HG02884 (cell line): ENCODE results near the gene PITRM1.

Experiments used
- ATAC-seq: cut with Tn5 transposase; IDR thresholded peaks from one replicate; pipeline ENCODE4 v1.9.1; 2021; ENCODE audit warnings: mild to moderate bottlenecking, moderate library complexity; ENCODE audit not compliant: unreplicated experiment

The PITRM1 gene

DNA sequence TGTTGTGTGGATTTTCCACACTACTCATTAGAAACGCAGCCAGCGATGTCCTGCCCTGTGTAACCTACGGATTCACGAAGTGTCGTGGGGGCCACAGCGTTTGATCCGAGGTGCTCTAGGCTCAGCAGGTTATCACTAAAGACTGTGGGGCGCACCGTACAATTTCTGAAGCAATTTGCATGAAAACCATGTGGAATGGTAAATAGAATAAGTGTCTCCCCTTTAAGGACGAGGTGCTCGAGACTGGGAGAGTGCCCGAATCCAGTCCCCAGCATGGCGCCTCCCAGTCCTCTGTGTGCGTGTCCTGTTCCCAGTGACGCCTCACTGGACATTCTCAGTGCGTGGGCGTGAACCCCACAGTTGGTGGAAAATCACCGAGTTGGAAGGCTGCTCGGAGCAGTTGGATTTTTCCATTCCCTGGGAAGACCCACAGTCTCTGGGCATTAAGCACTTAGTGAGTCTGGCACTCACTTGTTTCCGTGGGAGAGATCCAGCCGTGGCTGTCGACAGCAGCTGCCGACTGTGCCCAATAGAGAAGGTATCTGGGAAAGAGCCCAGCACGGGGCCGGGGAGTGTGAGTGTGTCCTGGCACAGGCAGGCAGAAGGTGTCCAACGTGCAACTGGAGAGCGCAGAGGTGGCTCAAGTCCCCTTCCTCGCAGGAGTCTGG is 68.2 kb downstream of the PITRM1 start:
- no peak for ATAC-seq

DNA sequence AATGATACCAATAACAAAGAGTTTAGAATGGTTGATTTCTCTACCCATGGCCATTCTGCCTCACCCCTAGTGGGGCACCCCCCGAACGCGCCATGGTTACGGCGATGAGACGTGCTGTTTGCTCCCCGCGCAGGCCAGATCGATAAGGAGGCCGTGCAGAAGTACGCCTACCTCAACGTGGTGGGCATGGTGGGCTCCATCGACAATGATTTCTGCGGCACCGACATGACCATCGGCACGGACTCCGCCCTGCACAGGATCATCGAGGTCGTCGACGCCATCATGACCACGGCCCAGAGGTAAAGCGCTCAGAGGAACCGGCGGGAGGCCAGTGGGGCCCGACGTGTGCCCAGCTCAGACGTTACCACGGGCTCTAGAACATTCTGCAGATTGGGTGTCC is 68.9 kb downstream of the PITRM1 start:
- no peak for ATAC-seq

DNA sequence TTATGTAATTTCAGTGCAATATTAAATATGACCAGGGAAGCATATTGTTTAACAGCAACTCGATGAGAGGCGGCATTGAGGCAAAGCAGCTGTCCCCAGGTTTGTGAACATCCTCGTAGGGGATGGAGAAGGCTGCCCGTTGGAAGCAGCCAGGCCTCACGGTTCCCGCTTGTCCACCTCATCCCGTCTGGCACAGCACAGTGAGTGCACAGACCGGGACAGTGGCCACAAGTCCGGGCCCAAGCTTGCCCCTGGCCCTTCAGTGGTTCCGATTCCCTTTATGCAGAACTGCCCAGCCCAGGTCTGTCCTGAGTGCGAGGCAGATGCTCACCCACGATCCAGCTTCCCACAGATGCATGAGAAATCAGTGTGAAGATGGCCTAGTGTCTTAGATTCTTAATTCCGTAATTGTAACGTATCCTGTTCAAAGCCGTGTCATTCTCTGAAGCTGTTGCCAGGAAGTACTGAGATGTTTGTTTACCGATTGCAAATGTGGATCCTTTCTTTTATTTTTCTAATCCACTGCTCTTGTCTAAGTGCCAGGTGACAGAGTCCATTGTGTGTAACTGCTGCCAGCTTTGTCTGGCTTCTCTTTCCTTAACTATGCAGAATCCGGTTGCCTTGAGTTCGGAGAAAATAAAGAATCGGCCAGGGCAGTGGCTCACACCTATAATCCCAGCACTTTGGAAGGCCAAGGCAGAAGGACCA is 69.7 kb downstream of the PITRM1 start:
- no peak for ATAC-seq

DNA sequence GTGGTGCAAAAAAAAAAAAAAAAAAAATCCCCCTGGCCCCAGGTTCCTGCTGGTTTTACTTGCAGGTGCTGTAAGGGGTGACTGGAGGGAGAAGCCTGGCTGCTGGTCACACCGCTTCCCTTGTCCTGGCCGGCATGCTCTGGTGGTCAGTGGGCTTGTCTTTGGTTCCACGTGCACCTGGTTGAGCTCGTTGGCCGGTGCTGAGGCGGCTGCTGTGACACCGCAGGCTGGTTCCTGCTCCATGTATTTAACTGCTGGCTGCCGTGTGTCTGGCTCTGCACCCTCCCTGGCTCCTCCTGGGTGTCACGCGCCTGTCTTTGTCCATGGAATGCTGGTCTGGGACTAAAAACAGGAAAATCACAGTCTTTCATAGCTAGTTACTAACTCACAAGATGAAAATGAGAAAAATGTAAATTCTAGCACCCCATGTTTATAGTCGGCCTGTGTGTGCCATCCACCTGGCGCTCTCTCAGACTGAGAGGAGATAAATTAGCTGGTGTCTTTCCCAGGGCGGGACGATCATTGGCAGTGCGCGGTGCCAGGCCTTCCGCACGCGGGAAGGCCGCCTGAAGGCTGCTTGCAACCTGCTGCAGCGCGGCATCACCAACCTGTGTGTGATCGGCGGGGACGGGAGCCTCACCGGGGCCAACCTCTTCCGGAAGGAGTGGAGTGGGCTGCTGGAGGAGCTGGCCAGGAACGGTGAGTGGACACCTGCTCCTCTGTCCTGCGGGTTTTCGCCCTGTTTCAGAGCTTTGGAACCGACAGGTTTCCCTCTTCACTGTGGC is 71.5 kb downstream of the PITRM1 start:
- no peak for ATAC-seq

DNA sequence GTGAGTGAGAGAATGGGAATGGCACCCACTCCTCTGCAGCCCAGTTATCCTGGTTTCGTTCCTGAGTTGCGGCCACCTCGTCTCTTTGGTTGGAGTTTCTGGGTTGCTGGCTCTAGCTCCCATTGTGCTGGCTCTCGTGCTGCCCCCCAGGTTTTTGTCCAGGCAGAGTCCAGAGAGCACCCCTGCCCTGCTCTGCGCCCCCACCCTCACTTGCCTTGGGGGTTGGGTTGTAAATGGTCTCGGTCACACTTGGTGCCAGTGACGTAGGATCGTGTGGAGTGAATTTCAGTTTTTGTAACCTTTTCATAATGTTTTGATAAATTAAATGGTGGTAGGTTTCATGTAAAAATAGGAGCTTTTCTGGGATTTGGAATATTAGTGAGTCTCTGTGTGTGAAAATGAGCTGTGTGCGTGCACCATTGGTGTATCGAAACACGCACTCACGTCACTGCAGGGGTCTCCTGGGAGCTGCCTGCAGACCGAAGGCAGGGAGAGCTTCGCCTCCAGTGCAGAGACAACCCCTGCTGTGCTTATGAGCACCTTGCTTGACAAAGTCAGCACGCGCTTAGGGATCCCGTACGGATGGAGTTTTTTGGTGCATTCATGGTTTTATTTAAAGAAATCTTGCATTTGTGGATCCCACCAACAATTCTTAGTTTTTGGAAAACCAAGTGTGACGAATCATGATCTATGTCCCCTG is 72.3 kb downstream of the PITRM1 start:
- ATAC-seq, result no peak

DNA sequence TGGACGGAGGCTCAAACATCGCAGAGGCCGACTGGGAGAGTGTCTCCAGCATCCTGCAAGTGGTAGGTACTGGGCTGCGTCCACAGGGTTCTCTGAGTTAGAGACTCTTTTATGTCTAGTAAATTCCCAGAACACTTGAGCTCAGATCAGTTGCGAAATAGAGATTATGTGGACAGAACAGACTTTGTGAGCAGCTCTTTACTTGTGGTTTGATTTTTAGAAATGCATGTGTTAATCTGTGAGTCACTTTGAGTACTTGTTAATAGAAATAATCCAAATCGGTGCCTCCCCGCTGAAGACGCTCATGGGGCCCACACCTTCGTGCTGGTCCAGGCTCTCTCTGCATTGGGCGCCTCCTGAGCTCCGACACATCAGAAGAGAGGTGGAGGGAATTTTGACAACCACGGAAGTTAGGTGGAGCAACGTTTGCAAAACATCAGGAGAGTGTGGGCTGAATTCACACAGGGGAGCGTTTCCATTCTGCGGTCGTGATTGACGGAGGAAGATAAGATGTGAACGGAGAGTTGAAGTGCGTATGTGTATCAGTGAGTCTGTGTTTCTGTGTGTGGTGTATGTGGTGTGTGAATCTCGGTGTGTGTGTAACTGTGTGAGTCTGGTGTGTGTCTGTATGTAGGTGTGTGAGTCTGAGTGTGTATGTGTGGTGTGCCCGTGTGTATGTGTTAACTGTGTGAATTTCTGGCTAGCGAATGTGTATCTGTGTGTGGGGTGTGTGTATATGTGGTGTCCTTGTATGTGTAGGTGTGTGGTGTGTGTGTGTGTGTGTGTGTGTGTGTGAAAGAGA is 73.1 kb downstream of the PITRM1 start:
- no peak for ATAC-seq

DNA sequence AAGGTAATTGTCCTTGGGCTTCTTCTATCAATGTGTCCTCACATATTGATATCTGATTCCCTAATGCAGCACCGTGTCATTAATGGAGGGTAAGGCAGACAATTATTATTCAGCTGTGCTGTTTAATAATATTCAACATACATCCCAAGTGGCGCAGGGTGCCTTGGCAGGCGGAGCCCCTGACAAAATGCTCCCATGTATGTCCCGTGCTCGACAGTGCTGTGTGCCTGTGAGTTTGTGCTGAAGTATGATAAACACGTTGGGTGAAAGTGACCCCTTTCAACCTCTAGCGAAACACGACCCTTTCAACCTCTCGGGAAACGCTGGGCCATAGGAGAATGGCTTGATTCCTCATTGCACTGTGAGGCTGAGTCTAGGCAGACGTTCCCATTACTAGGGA is 73.9 kb downstream of the PITRM1 start:
- ATAC-seq, result no peak

DNA sequence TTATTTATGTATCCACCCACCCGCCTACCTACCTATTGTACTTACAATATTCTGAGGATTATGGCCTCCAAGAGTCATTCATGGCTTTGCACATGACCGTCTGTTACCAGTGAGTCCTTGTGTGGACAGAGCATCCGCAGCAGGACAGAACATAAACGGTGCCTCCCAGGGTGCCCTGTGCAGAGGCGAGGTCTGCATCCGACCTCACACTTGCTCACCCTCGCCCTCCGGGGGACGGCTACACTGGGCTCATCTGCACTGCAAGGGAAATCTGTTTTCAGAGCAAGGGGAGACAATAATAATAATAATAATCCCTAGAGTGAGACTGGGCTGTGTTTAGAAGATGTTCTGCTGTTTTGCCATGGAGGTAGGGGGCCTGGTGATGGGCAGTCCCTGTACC is 75.4 kb downstream of the PITRM1 start:
- no peak for ATAC-seq

DNA sequence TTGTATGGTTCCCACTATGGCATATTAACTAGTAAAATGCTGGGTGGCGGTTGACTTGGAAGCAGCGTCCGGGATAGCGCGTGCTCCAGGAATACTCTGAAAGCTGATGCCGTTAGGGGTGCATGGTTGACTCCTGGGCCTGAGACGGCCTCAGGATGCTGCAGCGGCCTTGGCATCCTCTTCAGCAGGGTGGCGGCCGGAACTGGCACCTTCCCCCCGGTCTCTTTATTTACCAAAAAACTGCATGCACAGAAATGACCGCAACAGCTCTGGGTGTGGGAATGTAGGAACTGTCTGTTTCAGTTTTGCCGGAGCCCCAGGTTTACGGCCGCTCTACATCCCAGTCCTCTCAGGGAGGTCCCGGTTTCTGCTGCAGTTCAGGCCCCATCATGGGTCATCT is 76.4 kb downstream of the PITRM1 start:
- ATAC-seq, result no peak

DNA sequence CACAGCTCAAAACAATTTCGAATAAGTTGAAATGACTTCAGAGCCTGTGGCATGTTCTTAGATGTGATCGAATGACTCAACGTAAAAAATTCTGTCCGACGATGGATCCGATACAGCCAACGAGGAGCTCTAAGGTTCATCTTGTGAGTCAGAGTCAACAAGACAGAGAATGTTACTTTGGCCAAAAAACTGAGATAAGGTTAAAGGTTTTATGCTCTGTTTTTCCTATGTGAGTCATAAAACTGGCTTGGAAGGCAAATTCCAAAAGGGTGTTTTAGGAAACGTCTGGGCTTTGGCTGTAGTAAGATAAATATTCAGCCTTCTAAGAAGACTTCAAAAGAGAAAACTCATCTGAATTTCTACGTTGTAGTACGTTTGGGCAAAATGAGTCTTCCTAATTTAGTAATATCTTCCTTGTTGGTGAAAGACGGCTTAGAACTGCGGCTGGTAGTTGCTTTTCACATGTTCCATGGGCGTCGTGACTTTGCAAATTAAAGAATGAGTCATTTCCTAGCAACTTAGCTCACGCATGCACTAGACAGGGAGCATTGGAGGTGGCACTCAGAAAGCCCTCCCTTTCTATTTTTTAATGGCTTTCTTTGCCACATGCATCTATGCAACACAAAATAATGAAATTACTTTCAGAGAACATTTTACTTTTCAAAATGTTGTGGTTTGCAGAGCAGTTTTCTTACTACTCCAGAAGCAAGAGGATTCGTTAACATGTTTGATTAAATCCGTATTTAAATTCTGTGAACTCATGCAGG is 77.0 kb downstream of the PITRM1 start:
- ATAC-seq, result peak; percentile 78

DNA sequence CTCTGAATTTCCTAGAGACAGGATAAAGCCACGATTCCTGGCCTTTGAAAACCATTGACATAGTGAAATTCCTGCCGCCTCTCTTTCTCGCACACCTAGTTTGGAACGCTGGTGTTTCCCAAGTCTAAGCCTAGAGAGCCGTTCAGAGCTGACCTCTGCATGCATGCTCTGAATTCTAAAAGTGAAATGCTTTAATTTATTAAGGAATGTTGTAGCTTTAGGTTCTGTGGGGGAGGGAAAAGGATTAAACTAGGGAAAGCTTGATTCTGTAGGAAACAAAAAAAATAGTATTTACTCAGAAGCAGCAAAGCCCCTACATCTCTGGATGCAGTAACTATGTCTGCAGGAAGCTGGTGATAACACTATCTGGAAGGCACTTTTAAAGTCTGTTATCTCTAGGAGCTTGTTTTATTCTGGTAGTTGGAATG is 78.0 kb downstream of the PITRM1 start:
- ATAC-seq, result no peak

DNA sequence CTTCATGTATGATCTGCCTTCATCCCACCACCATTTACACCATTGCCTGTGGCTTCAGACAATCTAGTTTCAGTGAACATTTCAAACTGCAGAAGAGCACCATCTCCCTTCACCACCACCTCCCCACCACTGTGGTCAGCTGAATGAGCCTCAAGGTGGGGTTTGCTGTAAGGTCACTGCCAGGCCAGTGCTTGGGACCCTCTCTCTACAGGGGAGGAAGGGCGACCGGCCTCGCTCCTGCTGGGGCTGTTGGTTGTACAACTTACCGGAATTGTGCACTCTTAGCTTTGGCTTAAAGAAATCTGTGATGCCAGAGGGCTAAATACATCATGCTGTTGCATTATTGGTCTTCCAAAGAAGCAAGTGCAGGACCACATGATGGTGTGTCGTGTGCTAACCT is 78.6 kb downstream of the PITRM1 start:
- ATAC-seq, result no peak

DNA sequence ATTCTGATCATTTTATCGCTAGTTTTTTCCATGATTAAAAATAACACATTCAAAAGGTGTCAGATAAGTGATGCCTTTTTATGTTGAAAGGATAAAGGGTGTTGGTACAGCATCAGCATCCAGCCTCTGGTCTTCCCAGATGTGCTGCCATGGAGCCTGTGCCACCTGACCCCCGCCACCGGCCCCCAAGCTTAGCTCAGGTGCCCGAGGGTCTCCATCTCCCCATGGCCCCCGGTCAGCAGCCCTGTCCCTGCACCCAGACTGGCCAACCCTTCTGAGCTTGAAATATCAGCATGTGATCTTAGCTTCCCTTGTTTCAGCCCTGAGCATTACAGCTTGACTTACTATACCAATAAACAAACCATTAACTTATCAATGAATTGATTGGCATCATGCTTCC is 80.7 kb downstream of the PITRM1 start:
- no peak for ATAC-seq

DNA sequence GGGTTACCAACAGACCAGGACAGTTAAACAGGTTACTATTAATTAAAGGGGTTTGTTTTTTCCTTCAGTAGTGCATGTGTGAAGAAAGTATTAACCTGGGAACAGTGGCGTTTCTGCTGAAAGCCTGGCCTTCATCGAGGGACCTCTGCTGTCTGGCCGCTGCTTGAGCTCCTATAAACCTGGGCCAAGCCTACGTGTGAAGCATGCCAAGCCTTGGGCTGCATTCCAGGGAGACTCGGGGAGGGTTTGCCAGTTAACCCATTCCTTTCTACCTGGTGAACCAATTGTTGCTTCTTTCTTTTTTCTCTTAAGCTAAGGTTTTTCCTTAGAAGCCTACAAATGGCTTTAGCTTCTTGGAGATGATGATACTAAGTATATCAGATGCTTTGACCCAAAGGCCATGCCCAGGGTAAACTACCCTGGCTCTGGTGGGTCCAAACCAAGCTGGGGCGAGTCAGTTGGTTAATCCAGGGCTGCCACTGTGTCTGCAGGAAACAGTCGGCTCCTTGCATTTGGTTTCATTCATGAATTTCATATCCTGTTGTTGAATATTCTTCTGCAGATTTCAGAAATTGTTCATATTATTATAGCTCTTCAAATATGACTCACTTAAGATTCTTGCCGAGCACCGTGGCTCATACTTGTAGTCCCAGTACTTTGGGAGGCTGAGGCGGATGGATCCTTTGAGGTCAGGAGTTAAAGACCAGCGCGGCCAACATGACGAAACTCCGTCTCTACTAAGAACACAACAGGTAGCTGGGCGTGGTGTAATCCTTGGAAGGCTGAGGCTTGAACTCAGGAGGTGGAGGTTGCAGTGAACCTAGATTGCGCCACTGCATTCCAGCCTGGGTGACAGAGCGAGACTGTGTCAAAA is 81.4 kb downstream of the PITRM1 start:
- no peak for ATAC-seq

DNA sequence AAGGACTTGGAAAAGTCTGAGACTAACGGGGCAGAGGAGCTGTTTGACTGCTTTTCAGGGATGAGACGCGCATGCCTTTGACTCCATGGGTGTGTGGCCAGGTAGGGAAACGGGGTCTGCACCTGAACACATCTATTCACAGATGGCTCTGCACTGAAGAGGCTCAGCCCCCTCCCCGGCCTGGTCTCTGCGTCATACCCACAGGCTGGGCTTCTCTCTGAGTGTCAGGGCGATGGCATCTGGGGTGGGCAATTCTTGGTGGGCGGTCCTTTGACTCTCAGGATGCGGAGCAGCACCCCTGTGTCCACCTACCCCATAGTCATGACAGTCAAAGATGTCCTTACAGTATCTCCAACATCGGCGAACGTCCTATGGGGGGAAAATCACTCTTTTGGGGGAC is 82.2 kb downstream of the PITRM1 start:
- ATAC-seq, result no peak
